Naive thymus-derived CD4-positive, alpha-beta T cell (primary cell): ENCODE results near the gene TDRD12. TPM values are rescaled to one million over a fixed set of nuclear protein-coding genes. Genes with fewer than 3 reads are reported as not detected.
"Not testable (repeated sequence)": the region's sequence is repeated elsewhere in the genome, so short reads cannot be mapped to it uniquely, and the experiment has no call there.

Source experiments
- ATAC-seq: fragments of 150-1000 bp; cut with Tn5 transposase; 2 replicates; pipeline ENCODE4 v1.10.0; 2021; ENCODE audit warnings: mild to moderate bottlenecking, moderate library complexity
- CTCF ChIA-PET: fragments of 350-600 bp; sonication (Branson Sonifier 250); formaldehyde crosslinking; loops from one replicate; lab custom pipeline; 2021; ENCODE audit warnings: antibody characterized with exemption; lab: Charles Lee
- POLR2A ChIA-PET: fragments of 350-600 bp; sonication (Branson Sonifier 250); formaldehyde crosslinking; loops from one replicate; lab custom pipeline; 2021; ENCODE audit warnings: antibody characterized with exemption, inconsistent platforms; lab: Charles Lee
- DNase-seq, 9 donors: peaks; one replicate each; pipeline versions ENCODE4 v3.0.0 to v3.0.0-alpha.2; 2020 to 2022; ENCODE audit warnings: mixed read lengths in 1 of 9
- H3K27ac ChIP-seq: one replicate; pipeline ENCODE4 v1.7.0; 2013; ENCODE audit warnings: mild to moderate bottlenecking, low read depth, low read length, moderate library complexity
- H3K27me3 ChIP-seq, 2 donors: one replicate each; pipeline ENCODE4 v1.7.0; 2013; ENCODE audit warnings: low read length in 2 of 2, mild to moderate bottlenecking in 2 of 2, moderate library complexity in 2 of 2; ENCODE audit not compliant: control insufficient read depth in 2 of 2, insufficient read depth in 2 of 2
- H3K36me3 ChIP-seq, 3 experiments: 1 replicate in 2 of 3; 2 replicates in 1 of 3; pipeline ENCODE4 v1.7.0; 2013; ENCODE audit warnings: low read length in 3 of 3, mild to moderate bottlenecking in 3 of 3, moderate library complexity in 1 of 3; ENCODE audit not compliant: insufficient read depth in 3 of 3, control insufficient read depth in 2 of 3
- H3K4me1 ChIP-seq, 2 donors: one replicate each; pipeline ENCODE4 v1.7.0; 2013; ENCODE audit warnings: low read length in 2 of 2, mild to moderate bottlenecking in 2 of 2, moderate library complexity in 1 of 2; ENCODE audit not compliant: control insufficient read depth in 2 of 2, insufficient read depth in 2 of 2
- H3K4me3 ChIP-seq: 2 replicates; pipeline ENCODE4 v1.7.0; 2013; ENCODE audit warnings: mild to moderate bottlenecking, low read length
- H3K9me3 ChIP-seq, 3 experiments: 1 replicate in 2 of 3; 2 replicates in 1 of 3; pipeline ENCODE4 v1.7.0; 2013; ENCODE audit warnings: low read length in 3 of 3; ENCODE audit not compliant: control insufficient read depth in 2 of 3
- H3K27ac Mint-ChIP-seq, 9 donors: one replicate each; pipeline ENCODE4 v1.8.0; 2020 to 2022; ENCODE audit warnings: mixed read lengths in 9 of 9, mild to moderate bottlenecking in 8 of 9, moderate library complexity in 5 of 9, inconsistent platforms in 2 of 9
- H3K27me3 Mint-ChIP-seq, 5 donors: one replicate each; pipeline ENCODE4 v1.8.0; 2021 to 2022; ENCODE audit warnings: mixed read lengths in 5 of 5, mild to moderate bottlenecking in 1 of 5
- H3K36me3 Mint-ChIP-seq, 5 donors: one replicate each; pipeline ENCODE4 v1.8.0; 2020 to 2022; ENCODE audit warnings: mixed read lengths in 5 of 5, mild to moderate bottlenecking in 3 of 5, inconsistent platforms in 1 of 5
- H3K4me1 Mint-ChIP-seq, 7 donors: one replicate each; pipeline ENCODE4 v1.8.0; 2020 to 2022; ENCODE audit warnings: mixed read lengths in 7 of 7, mild to moderate bottlenecking in 3 of 7, inconsistent platforms in 1 of 7
- H3K4me3 Mint-ChIP-seq, 10 donors: one replicate each; pipeline ENCODE4 v1.8.0; 2020 to 2022; ENCODE audit warnings: mild to moderate bottlenecking in 10 of 10, mixed read lengths in 10 of 10, moderate library complexity in 6 of 10, inconsistent platforms in 2 of 10
- H3K9me3 Mint-ChIP-seq, 11 donors: one replicate each; pipeline ENCODE4 v1.8.0; 2020 to 2022; ENCODE audit warnings: mixed read lengths in 11 of 11, mild to moderate bottlenecking in 4 of 11, inconsistent platforms in 1 of 11, moderate library complexity in 1 of 11
- intact Hi-C, 2 donors: fragments of 100-400 bp; cut with micrococcal nuclease; formaldehyde crosslinking; loops; one replicate each; pipeline ENCODE4 v1.15.1; 2023
- polyA plus RNA-seq, 2 donors: library from polyadenylated mRNA; unstranded; fragments of 300-500 nt; fragmentation: Illumina TruSeq; gene quantifications; one replicate each; pipeline ENCODE4 v1.2.3, GENCODE V29; 2021
- total RNA-seq, 6 experiments: library from RNA in 5 of 6; stranded (reverse) in 5 of 6; gene quantifications; 1 replicate in 5 of 6; 2 replicates in 1 of 6; pipeline ENCODE4 v1.2.3 and lab custom pipeline; 2021 to 2026

Gene TDRD12
- total and polyA plus RNA-seq, 7 experiments from 2014 or later = 0.17 to 3.6 (median 0.67) TPM; not detected in 1

GRCh38 chr19:32865326-32865725 lies 145.8 kb downstream of the TDRD12 start:
- intact Hi-C loops = no loop called here
- no peaks in the 10 kb centered on the region for H3K36me3 Mint-ChIP-seq
- no peak for DNase-seq
- H3K4me3 Mint-ChIP-seq = no peak overlapping the region
- no peaks in the 10 kb centered on the region for H3K9me3 Mint-ChIP-seq
- Histone ChIP-seq H3K27ac (no peak overlapping the region), H3K9me3 (no peaks in the 10 kb centered on the region), H3K4me1 (no peaks in the 10 kb centered on the region), H3K4me3 (no peak overlapping the region), H3K36me3 (no peaks in the 10 kb centered on the region), H3K27me3 (no peaks in the 10 kb centered on the region)
- ChIA-PET POLR2A (no interaction called here), CTCF (no interaction called here)
- no peaks in the 10 kb centered on the region for H3K4me1 Mint-ChIP-seq
- no peaks in the 10 kb centered on the region for H3K27me3 Mint-ChIP-seq
- no peak overlapping the region for H3K27ac Mint-ChIP-seq
- no peak for ATAC-seq

GRCh38 chr19:32866061-32866460 lies 146.5 kb downstream of the TDRD12 start:
- POLR2A ChIA-PET = no interaction called here

GRCh38 chr19:32866564-32867265 lies 147.1 kb downstream of the TDRD12 start:
- ChIA-PET CTCF (no interaction called here), POLR2A (no interaction called here)
- Mint-ChIP-seq H3K9me3 (no peaks in the 10 kb centered on the region), H3K4me1 (no peaks in the 10 kb centered on the region), H3K4me3 (no peak overlapping the region), H3K36me3 (no peaks in the 10 kb centered on the region), H3K27ac (no peak overlapping the region), H3K27me3 (no peaks in the 10 kb centered on the region)
- Histone ChIP-seq H3K4me3 (no peak overlapping the region), H3K27ac (no peak overlapping the region), H3K9me3 (no peaks in the 10 kb centered on the region), H3K36me3 (no peaks in the 10 kb centered on the region), H3K4me1 (no peaks in the 10 kb centered on the region), H3K27me3 (no peaks in the 10 kb centered on the region)
- intact Hi-C loops = no loop called here
- DNase-seq (no peak), ATAC-seq (no peak)

More at GRCh38 chr19:32866061-32866460, 146.5 kb downstream of the TDRD12 start:
- no peak for DNase-seq
- Histone ChIP-seq H3K9me3 (no peaks in the 10 kb centered on the region), H3K27ac (no peak overlapping the region), H3K36me3 (no peaks in the 10 kb centered on the region), H3K4me1 (no peaks in the 10 kb centered on the region), H3K27me3 (no peaks in the 10 kb centered on the region), H3K4me3 (no peak overlapping the region)
- Mint-ChIP-seq H3K4me1 (no peaks in the 10 kb centered on the region), H3K9me3 (no peaks in the 10 kb centered on the region), H3K27me3 (no peaks in the 10 kb centered on the region), H3K27ac (no peak overlapping the region), H3K4me3 (no peak overlapping the region), H3K36me3 (no peaks in the 10 kb centered on the region)
- no peak for ATAC-seq
- CTCF ChIA-PET = no interaction called here
- intact Hi-C loops = no loop called here

GRCh38 chr19:32867436-32867835 lies 147.9 kb downstream of the TDRD12 start:
- H3K9me3 Mint-ChIP-seq, H3K27ac Mint-ChIP-seq, H3K36me3 ChIP-seq, H3K4me3 Mint-ChIP-seq, H3K4me1 Mint-ChIP-seq, H3K9me3 ChIP-seq, ATAC-seq, DNase-seq, H3K27ac ChIP-seq, H3K27me3 ChIP-seq, H3K27me3 Mint-ChIP-seq, H3K4me3 ChIP-seq, POLR2A ChIA-PET, H3K4me1 ChIP-seq, intact Hi-C loops, H3K36me3 Mint-ChIP-seq: not testable (repeated sequence)
- CTCF ChIA-PET = interaction anchor here (0.6 kb wide), 1 partner anchor 325 kb away, joined by 3 read pairs; no protein-coding TSS in a partner anchor

- Mint-ChIP-seq H3K27me3 (no peaks in the 10 kb centered on the region), H3K9me3 (no peaks in the 10 kb centered on the region), H3K27ac (no peak overlapping the region), H3K4me3 (no peak overlapping the region), H3K4me1 (no peaks in the 10 kb centered on the region), H3K36me3 (no peaks in the 10 kb centered on the region)
- Histone ChIP-seq H3K4me3 (no peak overlapping the region), H3K36me3 (no peaks in the 10 kb centered on the region), H3K27ac (no peak overlapping the region), H3K27me3 (no peaks in the 10 kb centered on the region), H3K4me1 (no peaks in the 10 kb centered on the region), H3K9me3 (no peaks in the 10 kb centered on the region)
- ChIA-PET CTCF (interaction anchor here (0.6 kb wide), 1 partner anchor 324 kb away, joined by 3 read pairs; no protein-coding TSS in a partner anchor), POLR2A (no interaction called here)
- DNase-seq (no peak), ATAC-seq (no peak)
- intact Hi-C loops = no loop called here
Observed at GRCh38 chr19:32868206-32868950, 148.8 kb downstream of the TDRD12 start.

- Histone ChIP-seq H3K36me3 (no peaks in the 10 kb centered on the region), H3K27ac (no peak within 1 kb of the TSS), H3K4me3 (no peak within 1 kb of the TSS), H3K9me3 (no peaks in the 10 kb centered on the region), H3K4me1 (no peaks in the 10 kb centered on the region), H3K27me3 (no peaks in the 10 kb centered on the region)
- ATAC-seq = no peak
- Mint-ChIP-seq H3K4me1 (no peaks in the 10 kb centered on the region), H3K27ac (no peak within 1 kb of the TSS), H3K9me3 (no peaks in the 10 kb centered on the region), H3K27me3 (no peaks in the 10 kb centered on the region), H3K4me3 (no peak within 1 kb of the TSS), H3K36me3 (no peaks in the 10 kb centered on the region)
- intact Hi-C loops = no loop called here
- ChIA-PET POLR2A (no interaction called here), CTCF (no interaction called here)
- no peak for DNase-seq
Observed at GRCh38 chr19:32869369-32869965, 149.9 kb downstream of the TDRD12 start, which contains the start of gene SLC7A9. Gene SLC7A9, minus strand, starts transcription at chr19:32869767. Its CDS starts 1,233 bp downstream, at chr19:32868534.
